SH-SY5Y (cell line): Measurements from ENCODE around the gene S100A14.

Experiments
- GATA2 ChIP-seq: IDR thresholded peaks from 2 replicates; pipeline ENCODE4 v1.6.1; 2011; ENCODE audit warnings: mild to moderate bottlenecking, low read depth, low read length
- GATA3 ChIP-seq: IDR thresholded peaks from 2 replicates; pipeline ENCODE4 v1.6.1; 2011; ENCODE audit warnings: low read depth, mild to moderate bottlenecking, low read length, moderate library complexity

- TF ChIP-seq GATA2 = no peak
- no peak for TF ChIP-seq GATA3
Observed at GRCh38 chr1:153612755-153613331, 3.3 kb downstream of the S100A14 start, which contains the start of gene S100A16.
